Activated T-helper 1 cell treated with Interleukin-2 at 50 U/mL for 16 hours (primary cell): Measurements from ENCODE around the gene VIPR1.

ENCODE experiments used
- DNase-seq: peaks from one replicate; pipeline ENCODE4 v3.0.0-alpha.2; 2020; ENCODE audit warnings: low read depth

VIPR1 gene, protein sequence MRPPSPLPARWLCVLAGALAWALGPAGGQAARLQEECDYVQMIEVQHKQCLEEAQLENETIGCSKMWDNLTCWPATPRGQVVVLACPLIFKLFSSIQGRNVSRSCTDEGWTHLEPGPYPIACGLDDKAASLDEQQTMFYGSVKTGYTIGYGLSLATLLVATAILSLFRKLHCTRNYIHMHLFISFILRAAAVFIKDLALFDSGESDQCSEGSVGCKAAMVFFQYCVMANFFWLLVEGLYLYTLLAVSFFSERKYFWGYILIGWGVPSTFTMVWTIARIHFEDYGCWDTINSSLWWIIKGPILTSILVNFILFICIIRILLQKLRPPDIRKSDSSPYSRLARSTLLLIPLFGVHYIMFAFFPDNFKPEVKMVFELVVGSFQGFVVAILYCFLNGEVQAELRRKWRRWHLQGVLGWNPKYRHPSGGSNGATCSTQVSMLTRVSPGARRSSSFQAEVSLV

DNA sequence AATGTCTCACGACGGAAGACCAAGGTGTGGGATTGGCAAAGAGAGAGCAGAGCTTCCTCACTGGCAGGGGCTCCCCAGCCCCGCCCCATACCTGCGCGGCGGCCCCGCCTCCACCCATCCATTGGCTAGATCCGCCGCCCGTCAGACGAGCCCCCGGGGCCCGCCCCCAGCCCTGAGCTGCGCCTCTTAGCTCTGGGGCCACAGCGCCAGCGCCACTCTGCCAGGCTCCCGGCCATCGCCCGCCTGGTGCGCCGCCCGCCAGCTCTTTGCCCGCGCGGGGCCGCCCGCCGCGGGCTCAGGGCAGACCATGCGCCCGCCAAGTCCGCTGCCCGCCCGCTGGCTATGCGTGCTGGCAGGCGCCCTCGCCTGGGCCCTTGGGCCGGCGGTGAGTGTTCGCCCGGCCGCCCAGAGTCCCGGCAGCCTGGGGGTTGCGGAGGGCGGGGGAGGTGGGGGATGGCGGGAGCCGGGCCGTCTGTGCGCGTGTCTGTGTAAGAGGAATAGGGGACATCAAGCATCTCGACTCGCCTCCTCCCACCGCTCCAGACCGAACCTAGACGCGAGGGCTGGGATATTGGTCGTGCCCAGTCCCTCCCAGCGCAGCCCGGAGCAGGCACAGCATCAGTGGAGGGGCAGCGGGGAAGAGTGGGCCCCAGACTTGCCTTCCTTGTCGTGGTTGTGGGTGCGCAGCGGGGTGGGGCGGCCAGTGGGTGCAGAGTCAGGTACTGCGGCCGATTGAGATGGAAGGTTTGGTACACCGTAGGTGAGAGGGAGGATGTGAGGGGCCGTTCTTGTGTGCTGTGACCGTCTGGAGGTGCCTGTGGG lies at the start of gene VIPR1:
VIPR1 (plus strand) TSS at position 215 of the 822 bp plus-strand sequence; CDS start at position 308, 93 bp downstream.
- peak; percentile 92 for DNase-seq

DNA sequence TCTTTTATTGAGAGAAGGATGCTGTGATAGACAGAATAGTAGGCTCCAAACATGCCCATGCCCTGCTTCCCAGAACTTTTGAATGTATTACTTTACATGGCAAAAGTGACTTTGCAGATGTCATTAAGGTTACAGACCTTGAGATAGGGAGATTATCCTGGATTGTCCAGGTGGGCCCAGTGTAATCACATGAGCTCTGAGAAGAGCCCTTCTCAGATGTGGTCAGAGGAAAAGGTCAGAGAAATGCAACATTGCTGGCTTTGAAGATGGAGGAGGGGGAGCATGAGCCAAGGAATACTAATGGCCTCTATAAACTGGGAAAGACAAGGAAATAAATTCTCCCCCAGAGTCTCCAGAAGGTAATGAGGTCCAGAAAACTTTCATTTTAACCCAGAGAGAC lies 46.2 kb upstream of the VIPR1 start:
- no peak for DNase-seq

DNA sequence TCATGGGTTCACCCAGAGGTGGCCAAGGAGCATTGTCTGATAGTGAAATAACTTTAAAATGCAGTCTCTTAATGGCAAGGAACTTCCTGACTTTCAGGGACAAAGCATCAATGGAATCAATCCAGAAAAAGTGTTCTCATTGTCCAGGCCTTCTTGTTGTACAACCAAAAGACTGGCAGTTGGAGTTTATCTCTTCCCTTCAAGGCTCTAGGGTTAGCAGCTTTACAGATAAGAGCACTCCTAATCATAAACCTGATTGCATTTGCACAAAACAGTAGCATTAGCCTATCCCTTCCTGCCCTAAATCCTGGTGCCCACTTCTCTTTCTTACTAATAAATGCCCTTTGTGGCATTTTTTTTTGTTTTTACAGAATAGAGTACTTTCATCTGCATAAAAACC lies 43.3 kb upstream of the VIPR1 start:
- no peak for DNase-seq

DNA sequence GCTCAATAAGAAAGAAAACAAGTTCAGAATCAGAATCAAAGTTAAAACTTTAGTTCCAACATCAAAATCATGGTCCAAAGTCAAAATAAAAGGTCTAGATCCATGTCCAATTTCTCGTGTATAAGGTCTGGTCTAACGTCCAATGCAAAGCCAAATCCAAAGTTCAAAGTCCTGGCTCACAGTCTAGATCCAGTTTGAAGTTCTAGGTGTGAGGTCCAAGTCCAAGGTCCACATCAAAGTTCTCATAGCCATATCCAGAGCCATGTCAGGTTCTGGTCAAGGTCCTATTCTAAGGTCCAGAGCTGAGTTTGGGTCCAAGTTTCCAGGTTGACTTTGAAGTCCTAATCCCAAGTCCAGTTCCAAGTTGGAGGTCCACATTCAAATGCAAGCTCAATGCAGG lies 40.7 kb upstream of the VIPR1 start:
- DNase-seq, result no peak

DNA sequence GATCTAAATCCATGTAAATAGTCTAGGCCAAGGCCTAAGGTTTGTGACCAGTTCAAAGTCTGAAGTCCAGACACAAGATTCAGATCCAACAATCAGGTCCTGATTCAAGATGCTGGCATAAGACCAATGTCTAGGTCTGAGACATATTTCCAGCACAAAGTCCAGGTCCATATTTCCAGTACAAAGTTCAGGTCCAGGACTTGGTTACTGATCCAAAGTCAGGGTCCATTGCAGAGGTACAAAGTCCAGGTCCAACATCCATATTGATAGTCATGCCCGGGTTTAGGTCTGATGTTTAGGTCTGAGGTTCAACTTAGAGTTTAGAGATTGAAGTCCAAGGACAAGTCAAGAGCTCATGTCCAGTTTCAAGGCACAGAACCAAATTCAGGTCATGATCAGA lies 39.4 kb upstream of the VIPR1 start:
- DNase-seq, result no peak

DNA sequence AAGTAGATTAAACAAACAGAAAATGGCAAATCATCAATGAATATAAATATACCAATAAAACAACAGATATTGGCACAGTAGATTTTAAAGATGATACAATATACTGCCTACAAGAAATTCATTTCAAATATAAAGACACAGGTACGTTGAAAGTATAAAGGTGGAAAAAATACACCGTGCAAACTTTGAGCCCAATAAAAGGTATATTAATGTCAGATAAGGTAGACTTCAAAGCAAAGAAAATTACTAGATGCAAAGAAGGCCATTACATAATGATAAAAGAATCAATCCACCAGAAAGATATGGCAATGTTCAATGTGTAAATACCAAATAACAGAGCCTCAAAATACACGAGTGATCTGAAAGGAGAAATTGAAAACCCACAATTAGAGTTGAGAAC lies 34.3 kb upstream of the VIPR1 start:
- no peak for DNase-seq

DNA sequence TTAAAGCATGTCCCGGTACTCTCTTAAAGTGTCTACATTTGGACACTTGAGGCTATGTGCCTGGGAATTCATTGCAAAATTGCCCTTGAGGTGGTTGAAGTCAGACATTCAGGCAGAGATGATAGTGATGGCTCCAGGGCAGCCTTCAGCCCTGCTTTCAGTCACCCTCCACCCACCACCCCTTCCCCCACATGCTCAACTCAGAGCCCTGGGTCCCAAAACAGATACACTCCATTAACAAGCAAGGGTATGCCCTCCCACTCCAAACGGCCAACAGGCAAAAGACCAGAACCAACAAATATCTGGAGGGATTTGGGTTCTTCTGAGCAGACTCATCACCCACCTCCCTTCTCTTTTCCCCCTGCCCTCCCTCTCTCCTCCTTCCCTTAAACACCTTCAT lies 29.9 kb upstream of the VIPR1 start:
- no peak for DNase-seq

DNA sequence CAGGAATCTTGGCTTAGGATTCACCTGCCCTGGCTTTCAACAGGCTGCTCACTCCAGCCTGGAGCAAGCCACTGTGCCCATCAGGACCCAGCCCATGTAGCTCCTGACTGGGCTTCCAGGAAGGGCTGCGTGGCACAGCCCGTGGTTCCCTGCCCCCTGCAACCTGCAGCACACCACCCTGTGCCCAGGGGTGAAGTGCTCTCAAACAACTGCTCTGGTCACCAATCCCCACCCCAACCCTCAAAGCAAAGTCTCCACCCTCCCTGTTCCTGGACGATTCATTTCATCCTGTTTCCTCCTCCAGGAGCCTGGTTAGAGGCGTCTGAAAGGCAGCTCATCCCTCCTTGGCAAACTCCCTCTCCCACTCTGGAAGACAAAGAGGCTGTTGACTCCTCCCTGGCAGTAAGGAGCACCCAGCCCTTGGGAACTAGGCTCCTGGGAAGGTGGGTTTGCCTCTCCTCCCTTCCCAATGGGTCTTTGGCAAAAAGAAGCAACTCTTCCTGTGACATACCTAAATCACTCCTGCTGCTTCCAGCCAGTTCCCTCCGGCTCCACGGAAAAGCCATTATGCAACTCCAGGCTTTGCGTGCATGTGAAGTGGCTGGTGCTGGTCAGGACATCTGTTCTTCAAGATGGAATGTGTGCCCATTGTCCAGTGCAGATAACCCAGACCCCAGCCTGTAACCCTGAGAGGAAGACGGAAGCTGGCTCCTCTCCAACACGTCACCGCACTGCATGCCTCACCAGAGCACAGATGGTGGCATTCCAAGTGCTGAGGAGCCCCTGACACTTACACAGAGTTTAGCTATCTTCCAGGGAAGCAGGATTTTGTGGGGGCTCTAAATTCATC lies 29.1 kb upstream of the VIPR1 start:
- DNase-seq, result no peak

DNA sequence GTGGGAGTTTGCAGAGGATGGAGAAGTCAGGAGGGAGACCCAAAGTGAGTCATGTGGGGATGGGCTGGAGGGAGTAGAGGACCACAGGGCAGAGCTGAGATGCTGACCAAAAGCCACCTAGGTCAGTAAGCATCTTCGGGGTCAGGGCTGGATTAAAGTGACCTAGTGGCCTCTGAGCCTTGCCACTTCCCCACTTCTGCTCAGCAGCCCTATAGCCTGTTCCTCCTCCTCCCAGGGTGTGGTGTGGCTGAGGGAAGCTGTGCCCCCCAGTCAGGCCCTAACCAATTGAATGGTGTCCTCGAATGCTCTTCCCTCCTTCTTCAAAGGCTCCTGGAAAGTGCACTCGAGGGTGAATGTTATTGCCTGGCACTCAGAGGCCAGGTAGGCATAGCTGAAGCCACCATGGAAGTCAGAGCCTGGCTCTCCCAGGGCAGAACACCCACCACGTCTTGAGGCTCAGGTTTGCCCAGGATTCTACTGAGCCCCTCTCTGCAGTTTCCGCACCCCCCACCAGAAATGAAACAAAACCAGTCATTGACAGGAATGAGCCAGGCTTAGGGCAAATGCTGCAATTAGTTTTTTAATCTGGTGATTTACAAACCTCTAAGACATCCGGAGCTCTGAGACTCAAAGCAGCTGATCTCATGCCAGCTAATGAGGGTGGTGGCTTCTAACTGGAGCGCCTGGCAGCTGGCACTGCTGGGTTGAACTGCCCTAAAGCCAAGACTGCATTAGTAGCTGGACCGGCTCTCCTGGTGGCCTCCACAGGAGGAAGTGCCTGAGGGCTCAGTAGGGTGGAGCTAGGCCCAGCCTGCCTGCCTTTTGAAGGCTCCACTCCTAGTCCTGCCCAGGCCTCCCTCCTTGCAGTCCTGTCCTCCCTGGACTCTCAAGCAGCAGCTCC lies 26.0 kb upstream of the VIPR1 start:
- no peak for DNase-seq

DNA sequence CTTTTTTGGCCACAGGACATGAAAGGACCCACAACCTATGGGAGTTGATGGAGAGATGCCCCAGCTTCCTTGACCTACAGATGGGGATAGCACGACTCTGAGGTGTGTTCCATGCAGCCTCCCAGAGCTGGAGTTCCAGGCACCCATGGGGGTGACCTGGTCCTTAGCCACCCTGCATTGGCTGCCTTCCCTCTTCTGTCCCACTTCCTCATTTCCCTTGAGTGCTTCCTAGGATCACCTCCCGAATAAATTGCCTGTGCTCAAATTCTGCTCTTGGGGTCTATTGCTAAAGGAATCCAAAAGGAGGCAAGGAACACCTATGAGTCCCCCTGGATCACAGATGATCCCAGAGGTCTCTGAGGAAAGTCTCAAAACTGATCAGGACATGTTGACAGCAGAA lies 24.7 kb upstream of the VIPR1 start:
- DNase-seq, result no peak

DNA sequence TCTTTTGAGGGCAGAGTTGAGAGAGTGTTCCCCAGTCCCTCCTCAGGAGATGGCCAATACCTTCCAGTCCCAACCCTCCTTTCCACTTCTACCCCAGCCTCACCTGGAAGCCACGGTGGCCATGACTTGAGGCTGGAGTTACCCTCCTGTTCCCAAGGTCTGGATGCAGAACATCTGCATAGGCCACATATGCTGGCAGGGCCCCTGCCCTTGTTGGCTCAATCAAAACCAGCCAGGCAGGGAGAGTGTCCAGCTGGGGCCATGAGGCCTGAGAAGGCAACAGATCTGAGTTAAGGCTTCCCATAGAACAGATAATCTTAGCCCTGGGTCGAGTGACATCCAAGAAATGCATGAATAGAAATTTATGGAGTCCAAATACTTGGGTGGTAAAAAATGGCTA lies 23.6 kb upstream of the VIPR1 start:
- no peak for DNase-seq

DNA sequence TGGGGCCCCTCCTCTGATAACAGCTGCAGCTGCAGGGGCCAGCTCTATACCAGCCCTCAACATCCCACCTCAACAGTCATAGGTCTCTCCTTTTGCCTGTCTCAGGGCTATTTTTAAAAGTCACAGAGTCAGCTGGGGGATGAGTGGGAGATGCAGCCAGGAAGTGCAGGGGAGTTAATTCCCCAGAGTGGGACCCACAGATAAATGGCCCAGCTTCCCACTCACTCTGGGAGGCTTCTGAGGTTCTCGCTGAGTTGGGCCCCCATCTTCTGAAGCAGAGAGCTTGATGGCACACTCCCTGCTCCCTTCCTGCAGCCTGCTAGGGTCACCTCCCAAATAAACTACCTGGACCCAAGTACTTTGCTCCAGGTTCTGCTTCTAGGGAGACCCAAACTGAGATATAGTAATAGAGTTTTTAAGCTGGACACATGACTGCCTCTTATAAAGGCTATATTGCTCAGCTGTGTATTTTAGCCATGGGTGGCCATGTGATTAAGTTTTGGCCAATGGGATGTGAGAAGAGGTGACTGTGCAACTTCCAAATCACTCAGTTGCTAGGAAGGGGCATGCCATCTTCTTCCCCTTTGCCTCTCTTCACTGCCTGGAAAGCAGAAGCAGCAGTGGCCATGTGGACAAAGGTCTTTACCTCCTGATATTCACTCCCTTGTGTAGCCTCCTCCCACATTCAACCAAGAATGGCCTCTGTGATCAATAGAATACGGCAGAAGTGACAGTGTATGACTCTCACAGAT lies 15.5 kb upstream of the VIPR1 start:
- DNase-seq, result no peak

DNA sequence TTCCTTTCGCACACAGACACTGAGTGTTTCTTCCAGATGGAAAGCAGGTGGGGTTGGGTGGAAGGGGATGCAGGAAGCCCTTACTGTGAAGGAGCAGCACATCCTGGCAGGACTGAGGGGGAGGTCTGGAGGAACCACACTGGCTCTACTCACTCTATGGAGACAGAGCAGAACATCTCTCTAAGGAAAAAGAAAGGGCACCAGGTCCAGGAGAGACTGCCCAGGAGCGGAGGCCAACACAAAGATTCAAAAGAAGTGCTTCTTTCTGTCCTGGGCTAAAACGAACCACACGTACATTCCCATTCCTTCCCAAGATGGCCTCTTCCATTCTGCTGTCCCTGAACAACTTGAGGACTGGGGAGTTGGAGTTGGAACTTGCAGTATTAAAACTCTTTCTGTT lies 13.8 kb upstream of the VIPR1 start:
- no peak for DNase-seq

DNA sequence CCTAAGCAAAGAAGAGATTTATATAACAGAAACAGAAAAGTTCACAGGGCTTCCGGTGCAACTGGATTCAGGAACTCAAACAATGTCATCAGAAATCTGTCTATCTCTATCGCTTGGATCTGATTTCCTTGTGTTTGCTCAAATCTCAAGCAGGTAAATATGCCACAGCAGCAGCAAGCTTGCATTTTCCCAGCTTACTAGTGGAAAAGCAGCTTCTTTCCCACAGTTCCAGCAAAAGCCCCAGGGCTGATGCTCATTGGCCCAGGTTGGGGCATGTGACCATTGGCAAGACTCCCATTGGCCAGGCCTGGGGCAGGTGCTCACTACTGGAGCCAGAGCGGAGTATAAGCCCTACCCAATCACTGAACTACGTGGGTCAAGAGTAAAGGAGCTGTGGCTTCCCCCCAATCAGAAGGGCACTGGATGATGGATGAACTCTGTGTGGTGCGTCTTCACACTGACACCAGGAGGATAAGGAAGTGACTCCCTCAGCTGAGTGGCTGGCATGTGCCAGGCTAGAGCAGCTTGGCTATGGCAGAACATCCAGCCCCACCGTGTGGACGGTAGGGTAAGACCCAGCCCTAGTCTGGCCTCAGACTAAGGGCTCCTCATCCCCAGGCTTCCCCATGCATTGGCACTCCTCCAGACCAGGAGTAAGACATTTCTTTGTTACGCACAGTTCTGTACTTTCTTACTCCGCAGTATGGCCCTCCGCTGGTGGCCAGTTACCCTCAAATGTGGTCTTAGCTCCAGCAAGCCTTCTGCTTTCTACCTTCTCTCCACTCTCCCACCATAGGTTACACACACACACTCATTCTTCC lies 13.1 kb upstream of the VIPR1 start:
- DNase-seq, result no peak

DNA sequence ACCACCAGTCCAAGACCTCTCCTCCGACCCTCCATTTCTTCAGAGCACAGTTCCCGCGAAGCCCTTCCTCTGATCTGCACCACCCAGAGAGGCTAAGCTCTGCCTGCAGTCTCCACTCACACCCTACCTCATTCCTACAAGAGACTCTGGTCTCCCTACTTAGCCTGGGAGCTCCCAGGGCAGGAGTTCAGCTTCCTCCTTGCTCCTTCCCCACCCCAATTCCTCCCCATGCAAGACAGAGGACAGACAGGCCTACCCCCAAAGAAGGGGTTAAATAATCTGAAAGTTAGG lies 12.6 kb upstream of the VIPR1 start:
- DNase-seq, result no peak

DNA sequence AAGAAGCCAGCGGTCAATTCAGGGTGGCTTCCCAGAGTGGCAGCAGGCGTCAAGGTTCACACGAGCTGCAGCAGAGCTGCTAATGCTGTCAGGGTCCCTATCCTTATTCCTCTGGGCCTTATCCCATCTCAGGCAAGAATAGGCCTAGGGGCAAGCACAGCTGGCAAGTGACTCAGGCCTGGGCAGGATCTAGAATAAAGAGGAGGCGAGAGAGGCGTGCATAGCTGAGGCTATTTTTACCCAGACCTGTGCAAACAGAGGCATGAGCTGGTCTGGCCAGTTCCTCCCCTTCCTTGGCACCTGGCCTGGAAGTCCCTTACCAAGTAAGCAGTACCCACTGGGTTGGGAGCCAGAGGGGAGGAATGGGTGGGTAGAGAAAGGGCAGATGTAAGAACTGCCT lies 12.2 kb upstream of the VIPR1 start:
- no peak for DNase-seq

DNA sequence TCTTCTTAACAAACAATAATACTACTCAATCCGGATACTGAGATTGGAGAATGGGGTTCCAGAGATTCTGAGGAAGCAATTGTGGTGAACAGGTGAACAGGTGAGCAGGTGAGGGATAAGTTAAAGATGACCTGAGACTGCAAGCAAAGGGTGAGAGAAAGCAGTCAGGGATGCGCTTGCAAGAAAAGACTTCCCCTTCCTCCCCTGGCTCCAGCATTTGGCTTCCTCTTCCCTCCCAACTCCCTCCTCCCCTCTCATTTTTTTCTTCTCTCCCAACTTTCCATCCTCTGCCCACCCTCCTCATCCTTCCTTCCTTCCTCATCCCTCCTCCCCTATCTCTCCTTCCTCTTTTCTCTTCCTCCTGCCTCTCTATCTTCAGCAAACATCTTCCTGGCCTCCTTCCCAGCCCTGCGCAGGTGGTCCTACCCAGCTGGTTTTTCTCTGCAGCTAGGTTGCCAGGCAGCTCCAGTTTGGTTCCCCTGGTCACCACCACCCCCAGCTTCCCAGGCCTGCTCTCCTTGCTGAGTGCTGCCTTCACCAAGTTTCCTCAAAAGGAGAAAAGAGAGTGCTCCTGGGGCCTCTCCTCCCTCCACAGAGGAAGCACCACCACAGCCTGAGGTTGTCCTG lies 10.4 kb upstream of the VIPR1 start:
- DNase-seq, result no peak

DNA sequence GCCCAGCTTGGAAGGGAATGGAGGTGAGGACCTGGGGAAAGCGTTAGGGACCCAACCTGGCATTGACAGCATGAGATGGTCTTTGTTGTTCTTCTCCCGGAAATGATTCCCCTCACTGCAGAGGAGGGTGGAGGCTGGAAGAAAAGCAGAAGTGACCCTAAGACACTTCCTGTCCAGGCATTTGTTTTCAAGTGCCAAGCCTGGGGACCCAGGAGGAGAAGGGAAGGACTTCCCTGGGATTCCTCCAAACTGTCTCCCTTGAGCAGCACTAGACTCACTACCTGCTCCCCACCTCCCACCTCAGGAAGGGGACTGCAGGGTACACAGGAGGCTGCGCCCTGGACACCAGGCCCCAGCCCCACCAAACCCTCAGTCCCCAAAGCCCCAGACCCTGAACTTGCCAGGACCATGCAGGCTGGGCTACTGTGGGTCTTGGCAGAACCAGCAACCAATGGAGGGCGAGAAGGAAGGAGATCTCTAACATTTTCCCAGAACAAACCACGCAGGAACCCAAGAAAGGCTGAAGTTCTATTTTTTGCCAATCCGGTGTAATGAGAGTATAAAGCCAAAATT lies 9.8 kb upstream of the VIPR1 start:
- DNase-seq, result no peak

DNA sequence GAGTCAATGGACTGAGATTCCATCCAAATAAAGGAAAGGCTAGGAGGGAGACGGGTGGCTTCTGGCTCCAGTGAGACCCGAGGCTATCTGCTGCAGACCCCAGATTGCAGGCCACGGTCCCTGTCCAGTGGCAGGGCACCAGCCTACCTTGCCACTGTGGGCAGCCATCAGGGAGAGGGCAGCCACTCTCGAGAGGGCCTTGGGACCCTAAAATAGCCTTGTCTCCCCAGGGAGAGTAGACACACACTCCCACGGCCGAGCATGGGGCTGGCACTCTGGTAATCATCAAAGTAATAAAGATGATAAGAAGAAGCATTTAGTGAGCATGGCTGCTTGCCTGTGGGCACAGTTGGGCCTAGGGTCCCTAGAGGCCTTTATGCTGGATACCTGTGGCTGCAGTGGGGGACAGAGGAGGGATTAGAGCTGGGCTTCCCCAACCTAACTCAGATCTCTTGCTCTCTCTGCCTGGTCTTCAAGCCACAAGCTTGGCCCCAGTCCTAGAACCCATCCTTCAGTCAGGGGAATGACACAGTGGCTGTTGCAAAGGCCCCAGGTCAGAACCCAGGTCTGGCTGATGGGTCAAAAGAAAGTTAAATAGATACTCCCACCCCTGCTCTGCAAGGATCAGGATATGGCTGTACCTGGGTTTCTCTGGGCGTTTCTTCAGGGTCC lies 9.2 kb upstream of the VIPR1 start:
- DNase-seq, result no peak
